ENCODE data around the gene OR11A1.

The OR11A1 gene

GRCh38 chr6:29490552-29490951 is 33.7 kb upstream of the OR11A1 start:
- H3K27ac ChIP-seq = no peak overlapping the region
- TF ChIP-seq ZFX (IDR thresholded peaks at IDR 0.05; ENCODE audit: borderline replicate concordance) = no peak
- TF ChIP-seq, protein P1, sequence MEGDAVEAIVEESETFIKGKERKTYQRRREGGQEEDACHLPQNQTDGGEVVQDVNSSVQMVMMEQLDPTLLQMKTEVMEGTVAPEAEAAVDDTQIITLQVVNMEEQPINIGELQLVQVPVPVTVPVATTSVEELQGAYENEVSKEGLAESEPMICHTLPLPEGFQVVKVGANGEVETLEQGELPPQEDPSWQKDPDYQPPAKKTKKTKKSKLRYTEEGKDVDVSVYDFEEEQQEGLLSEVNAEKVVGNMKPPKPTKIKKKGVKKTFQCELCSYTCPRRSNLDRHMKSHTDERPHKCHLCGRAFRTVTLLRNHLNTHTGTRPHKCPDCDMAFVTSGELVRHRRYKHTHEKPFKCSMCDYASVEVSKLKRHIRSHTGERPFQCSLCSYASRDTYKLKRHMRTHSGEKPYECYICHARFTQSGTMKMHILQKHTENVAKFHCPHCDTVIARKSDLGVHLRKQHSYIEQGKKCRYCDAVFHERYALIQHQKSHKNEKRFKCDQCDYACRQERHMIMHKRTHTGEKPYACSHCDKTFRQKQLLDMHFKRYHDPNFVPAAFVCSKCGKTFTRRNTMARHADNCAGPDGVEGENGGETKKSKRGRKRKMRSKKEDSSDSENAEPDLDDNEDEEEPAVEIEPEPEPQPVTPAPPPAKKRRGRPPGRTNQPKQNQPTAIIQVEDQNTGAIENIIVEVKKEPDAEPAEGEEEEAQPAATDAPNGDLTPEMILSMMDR (IDR thresholded peaks at IDR 0.05) = no peak

DNA sequence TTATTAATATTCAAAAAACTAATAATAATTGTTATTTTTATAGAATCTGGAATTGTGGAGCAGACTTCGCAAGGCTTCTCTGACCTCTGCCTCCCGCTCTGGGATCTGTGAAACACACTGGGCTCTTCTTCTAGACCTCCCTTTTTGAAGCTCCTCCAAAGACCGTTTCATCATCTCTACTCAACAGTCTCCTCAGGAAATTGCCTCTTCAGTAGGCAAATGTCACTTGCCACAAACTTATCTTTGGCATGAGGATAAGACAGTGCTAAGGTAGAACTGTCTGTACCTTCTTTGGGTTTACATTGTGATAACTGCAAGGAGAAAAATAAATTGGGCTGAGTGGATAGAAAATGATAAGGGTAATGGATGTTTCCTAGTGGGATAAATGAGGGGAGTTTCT is 33.2 kb upstream of the OR11A1 start:
- TF ChIP-seq, protein P1 (IDR thresholded peaks at IDR 0.05) = no peak
- TF ChIP-seq ZFX (IDR thresholded peaks at IDR 0.05; ENCODE audit: borderline replicate concordance) = no peak
- no peak overlapping the region for H3K27ac ChIP-seq

- TF ChIP-seq ZFX (IDR thresholded peaks at IDR 0.05; ENCODE audit: borderline replicate concordance) = no peak
- TF ChIP-seq, protein P1 (IDR thresholded peaks at IDR 0.05) = no peak
- no peak overlapping the region for H3K27ac ChIP-seq
These were observed 32.4 kb upstream of the OR11A1 start for GRCh38 chr6:29489286-29489685.

GRCh38 chr6:29488874-29489273 is 32.0 kb upstream of the OR11A1 start:
- no peak overlapping the region for H3K27ac ChIP-seq
- no peak for TF ChIP-seq ZFX (IDR thresholded peaks at IDR 0.05; ENCODE audit: borderline replicate concordance)

DNA sequence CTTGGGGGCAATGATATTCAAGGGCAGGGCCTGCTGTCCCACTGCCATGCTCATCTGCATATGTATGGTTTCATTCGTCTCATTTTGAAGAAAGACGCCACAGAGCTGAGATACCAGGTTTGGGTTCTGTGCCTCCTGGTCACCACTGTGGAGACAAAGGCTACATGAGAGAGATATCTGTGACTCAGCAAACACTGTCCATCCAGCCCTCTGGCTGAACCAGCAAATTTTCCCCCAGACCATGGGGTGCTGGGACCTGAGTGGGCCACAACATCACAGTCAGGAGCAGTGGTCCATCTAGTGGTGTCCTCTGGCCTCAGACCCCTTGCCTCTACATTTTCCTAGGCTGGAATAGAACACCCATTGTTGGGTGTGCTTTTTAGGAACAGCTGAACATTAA is 30.8 kb upstream of the OR11A1 start, which contains the start of gene MAS1L:
TSS of gene MAS1L (minus strand) at position 297 of the 400 bp plus-strand sequence. CDS start at position 243, 54 bp downstream.
- no peak within 1 kb of the TSS for H3K27ac ChIP-seq
- TF ChIP-seq, protein P1 (IDR thresholded peaks at IDR 0.05) = no peak
- no peak for TF ChIP-seq ZFX (IDR thresholded peaks at IDR 0.05; ENCODE audit: borderline replicate concordance)

DNA sequence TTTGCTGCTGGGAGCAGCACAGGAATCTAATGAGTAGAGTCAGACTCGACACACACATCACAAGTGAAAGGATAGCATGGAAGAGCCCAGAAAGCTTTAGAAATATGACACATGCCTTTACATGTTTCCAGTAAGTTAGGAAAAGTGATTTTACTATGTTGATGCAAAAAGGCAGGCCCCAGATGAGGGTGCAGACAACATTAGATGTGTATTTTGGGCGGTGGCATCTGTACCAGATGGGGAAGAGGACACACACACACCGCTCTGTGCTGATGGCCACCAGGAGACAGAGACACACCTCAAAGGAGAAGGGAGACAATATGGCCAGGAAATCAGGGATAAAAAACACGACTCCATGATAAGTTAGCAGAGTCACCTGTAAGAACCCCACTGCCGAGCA is 30.3 kb upstream of the OR11A1 start:
- TF ChIP-seq, protein P1 (IDR thresholded peaks at IDR 0.05) = no peak
- no peak for TF ChIP-seq ZFX (IDR thresholded peaks at IDR 0.05; ENCODE audit: borderline replicate concordance)

DNA sequence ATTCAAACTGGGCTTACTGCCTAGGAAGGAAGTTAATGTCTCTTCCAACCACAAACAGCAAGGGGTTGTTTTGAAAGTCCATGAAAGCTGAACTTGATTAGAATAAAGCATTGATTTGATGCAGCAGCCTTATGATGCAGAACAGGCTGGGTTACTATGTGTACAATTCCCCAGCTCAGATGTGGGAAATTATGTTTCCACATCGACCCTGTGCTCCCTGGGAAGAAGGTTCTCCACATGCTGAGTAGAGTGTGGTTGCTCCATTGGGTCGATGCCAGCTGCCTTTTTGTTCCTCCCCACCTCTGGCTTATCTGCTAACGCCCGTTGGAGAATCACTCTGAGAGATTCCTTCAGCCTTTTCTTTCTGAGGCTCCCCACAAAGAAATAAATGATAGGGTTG is 29.7 kb upstream of the OR11A1 start:
- TF ChIP-seq, protein P1 (IDR thresholded peaks at IDR 0.05) = no peak
- no peak for TF ChIP-seq ZFX (IDR thresholded peaks at IDR 0.05; ENCODE audit: borderline replicate concordance)
- no peak overlapping the region for H3K27ac ChIP-seq

More for the DNA sequence above, 30.3 kb upstream of the OR11A1 start:
- H3K27ac ChIP-seq = no peak overlapping the region

DNA sequence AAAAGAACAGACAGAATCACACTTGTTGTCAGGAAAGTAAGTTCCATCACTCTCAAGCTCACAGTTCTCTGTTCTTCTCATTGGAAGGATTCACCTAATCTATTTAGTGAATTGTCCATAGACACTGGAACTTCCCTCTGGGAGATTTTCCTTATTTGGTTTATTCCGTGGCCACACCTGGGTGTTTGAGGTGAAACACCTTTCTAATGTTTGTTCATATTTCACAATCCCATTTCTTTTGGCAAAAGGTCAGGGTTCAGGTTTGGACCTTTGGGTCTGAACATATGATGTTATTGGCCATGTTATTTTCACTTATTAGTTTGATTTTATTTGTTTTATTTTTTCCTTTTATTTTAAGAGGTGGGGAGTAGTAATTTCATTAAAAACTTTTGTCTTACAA is 26.9 kb upstream of the OR11A1 start:
- no peak overlapping the region for H3K27ac ChIP-seq
- TF ChIP-seq ZFX (IDR thresholded peaks at IDR 0.05; ENCODE audit: borderline replicate concordance) = no peak
- TF ChIP-seq, protein P1 (IDR thresholded peaks at IDR 0.05) = no peak
